Progenitor cell of endocrine pancreas (in vitro differentiated cells): ENCODE results near the gene ANKRD65. TPM values are rescaled to one million over a fixed set of nuclear protein-coding genes. Genes with fewer than 3 reads are reported as not detected.
A peak's percentile ranks its signal among the peaks of the same experiment; 100 is the strongest.
"Not testable (repeated sequence)": the region's sequence is repeated elsewhere in the genome, so short reads cannot be mapped to it uniquely, and the experiment has no call there.

Experiments used
- DNase-seq: peaks from one replicate; pipeline ENCODE4 v3.0.0; 2021; ENCODE audit warnings: low spot score; ENCODE audit not compliant: unreplicated experiment
- H3K27ac Mint-ChIP-seq: 2 replicates; pipeline ENCODE4 v1.8.0; 2021; ENCODE audit warnings: mild to moderate bottlenecking, moderate library complexity, mixed read lengths
- H3K27me3 Mint-ChIP-seq: 2 replicates; pipeline ENCODE4 v1.8.0; 2021; ENCODE audit warnings: mixed read lengths
- H3K36me3 Mint-ChIP-seq: 2 replicates; pipeline ENCODE4 v1.8.0; 2022; ENCODE audit warnings: mixed read lengths; ENCODE audit not compliant: insufficient read depth
- H3K4me1 Mint-ChIP-seq: 2 replicates; pipeline ENCODE4 v1.8.0; 2021; ENCODE audit warnings: low read depth, mixed read lengths
- H3K4me3 Mint-ChIP-seq: 2 replicates; pipeline ENCODE4 v1.8.0; 2021; ENCODE audit warnings: low read depth, mild to moderate bottlenecking, moderate library complexity, mixed read lengths
- H3K9me3 Mint-ChIP-seq: 2 replicates; pipeline ENCODE4 v1.8.0; 2021; ENCODE audit warnings: low read depth, mixed read lengths
- total RNA-seq: library from RNA; stranded (reverse); gene quantifications from 2 replicates; pipeline ENCODE4 v1.2.1, GENCODE V29; 2021
- TF ChIP-seq, protein P1 (sequence below): fragments of 200-600 bp; sonication (generic); IDR thresholded peaks from one replicate; pipeline ENCODE4 v1.5.0; 2021; ENCODE audit warnings: antibody characterized with exemption, mild to moderate bottlenecking; ENCODE audit not compliant: unreplicated experiment

Gene ANKRD65
- total RNA-seq, 1 donor from 2014 or later = 15.1 TPM

DNA sequence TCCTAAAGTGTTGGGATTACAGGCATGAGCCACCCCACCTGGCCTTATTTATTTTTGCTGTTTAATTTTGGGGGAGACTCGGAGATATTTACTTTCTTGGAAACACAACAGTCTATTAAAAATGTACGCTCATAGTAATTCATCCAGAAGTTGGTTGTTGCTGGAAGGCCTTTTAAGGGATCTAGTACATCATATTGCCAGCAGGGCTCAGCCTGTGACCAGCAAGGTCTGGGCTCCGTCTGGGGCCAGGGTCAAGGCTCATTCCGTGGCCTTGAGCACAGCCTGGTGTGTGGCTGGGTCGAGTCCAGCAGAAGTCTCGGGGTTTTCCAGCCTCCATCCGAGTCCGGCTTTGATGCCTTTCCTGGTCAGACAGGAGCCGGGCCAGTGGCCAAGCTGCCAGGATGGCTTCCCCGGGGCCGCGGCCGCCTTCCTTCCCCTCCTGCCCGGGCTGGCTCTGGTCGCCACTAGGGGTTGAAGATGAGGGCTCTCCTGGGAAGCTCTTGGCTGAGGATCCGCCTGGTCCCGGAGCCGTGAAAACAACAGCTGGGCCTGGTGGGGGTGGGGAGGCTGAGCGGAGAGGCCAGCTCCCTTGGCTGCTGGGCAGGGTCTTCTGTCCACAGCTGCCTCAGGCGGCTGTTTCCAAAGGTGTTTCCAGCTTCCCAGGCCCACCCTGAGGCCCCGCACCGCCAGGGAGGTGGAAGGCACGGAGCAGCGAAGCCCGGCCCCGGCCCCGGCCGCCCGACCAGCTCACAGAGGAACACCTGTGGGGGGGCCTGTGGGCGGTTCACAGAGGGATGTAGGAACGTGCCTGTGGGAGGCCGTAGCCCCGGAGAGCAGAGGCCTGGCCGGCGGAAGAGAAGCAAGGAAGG, 9.3 kb upstream of the ANKRD65 start:
- TF ChIP-seq, protein P1, sequence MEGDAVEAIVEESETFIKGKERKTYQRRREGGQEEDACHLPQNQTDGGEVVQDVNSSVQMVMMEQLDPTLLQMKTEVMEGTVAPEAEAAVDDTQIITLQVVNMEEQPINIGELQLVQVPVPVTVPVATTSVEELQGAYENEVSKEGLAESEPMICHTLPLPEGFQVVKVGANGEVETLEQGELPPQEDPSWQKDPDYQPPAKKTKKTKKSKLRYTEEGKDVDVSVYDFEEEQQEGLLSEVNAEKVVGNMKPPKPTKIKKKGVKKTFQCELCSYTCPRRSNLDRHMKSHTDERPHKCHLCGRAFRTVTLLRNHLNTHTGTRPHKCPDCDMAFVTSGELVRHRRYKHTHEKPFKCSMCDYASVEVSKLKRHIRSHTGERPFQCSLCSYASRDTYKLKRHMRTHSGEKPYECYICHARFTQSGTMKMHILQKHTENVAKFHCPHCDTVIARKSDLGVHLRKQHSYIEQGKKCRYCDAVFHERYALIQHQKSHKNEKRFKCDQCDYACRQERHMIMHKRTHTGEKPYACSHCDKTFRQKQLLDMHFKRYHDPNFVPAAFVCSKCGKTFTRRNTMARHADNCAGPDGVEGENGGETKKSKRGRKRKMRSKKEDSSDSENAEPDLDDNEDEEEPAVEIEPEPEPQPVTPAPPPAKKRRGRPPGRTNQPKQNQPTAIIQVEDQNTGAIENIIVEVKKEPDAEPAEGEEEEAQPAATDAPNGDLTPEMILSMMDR = peak; percentile 17
- Mint-ChIP-seq H3K36me3 (no peaks in the 10 kb centered on the region), H3K27ac (peak overlapping the region; percentile 59), H3K4me1 (peaks cover 19% of the 10 kb centered on the region), H3K27me3 (peaks cover 3% of the 10 kb centered on the region), H3K4me3 (no peak overlapping the region), H3K9me3 (no peaks in the 10 kb centered on the region)
- no peak for DNase-seq

DNA sequence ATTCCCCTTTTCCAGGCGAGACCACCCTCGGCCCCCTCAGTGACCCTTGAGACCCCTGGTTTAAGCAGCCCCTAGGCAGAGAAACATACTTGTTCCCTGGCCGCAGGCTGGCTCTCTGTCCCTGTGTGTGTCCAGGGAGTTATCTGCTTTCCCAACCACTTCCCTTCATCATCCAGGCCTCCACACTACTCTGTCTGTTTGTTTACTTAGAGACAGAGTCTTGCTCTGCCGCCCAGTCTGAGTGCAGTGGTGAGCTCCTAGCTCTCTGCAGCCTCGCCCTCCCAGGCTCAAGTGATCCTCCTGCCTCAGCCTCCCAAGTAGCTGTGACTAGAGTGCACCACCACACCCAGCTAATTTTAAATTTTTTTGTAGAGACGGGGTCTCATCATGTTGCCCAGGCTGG, 8.6 kb upstream of the ANKRD65 start:
- Mint-ChIP-seq H3K27me3 (peaks cover 6% of the 10 kb centered on the region), H3K36me3 (no peaks in the 10 kb centered on the region), H3K4me3 (no peak overlapping the region), H3K9me3 (no peaks in the 10 kb centered on the region), H3K27ac (peak overlapping the region; percentile 59), H3K4me1 (peaks cover 17% of the 10 kb centered on the region)
- DNase-seq = no peak
- TF ChIP-seq, protein P1 = no peak

DNA sequence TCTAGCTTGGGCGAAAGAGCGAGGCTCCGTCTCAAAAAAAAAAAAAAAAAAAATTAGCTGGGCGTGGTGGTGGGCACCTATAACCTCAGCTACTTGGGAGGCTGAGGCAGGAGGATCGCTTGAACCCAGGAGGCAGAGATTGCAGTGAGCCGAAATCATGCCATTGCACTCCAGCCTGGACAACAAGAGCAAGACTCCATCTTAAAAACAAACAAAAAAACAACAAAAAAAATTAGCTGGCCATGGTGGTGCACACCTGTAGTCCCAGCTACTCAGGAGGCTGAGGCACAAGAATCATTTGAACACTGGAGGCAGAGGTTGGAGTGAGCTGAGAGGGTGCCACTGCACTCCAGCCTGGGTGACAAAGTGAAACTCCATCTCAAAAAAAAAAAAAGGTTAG, 7.9 kb upstream of the ANKRD65 start:
- H3K4me1 Mint-ChIP-seq = peaks cover 17% of the 10 kb centered on the region
- H3K27ac Mint-ChIP-seq, H3K4me3 Mint-ChIP-seq, DNase-seq, H3K36me3 Mint-ChIP-seq, H3K27me3 Mint-ChIP-seq, H3K9me3 Mint-ChIP-seq: not testable (repeated sequence)

DNA sequence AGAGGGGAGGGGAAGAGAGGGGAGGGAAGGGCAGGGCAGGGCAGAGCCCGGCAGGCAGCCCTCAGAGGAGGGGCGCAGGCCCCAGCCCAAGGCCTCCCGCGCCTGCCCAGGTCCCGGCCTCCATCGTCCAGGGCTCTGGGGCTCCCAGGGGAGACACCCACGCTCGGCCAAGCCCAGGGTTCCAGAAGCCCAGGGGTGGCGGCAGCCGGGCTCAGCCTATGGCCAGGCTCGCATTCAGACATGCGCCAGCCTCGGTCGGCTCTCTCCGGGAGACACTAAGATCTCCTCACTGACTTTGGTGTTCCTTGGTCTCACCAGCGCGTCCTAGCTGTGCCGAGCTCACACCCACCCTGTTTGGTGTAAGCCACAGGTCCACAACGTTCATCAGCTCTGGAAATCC, 7.1 kb upstream of the ANKRD65 start:
- no peaks in the 10 kb centered on the region for H3K36me3 Mint-ChIP-seq
- TF ChIP-seq, protein P1 = no peak
- H3K27me3 Mint-ChIP-seq = peaks cover 6% of the 10 kb centered on the region
- H3K4me1 Mint-ChIP-seq = peaks cover 15% of the 10 kb centered on the region
- no peaks in the 10 kb centered on the region for H3K9me3 Mint-ChIP-seq
- H3K4me3 Mint-ChIP-seq = peak overlapping the region; percentile 57
- H3K27ac Mint-ChIP-seq = peak overlapping the region; percentile 73
- no peak for DNase-seq

DNA sequence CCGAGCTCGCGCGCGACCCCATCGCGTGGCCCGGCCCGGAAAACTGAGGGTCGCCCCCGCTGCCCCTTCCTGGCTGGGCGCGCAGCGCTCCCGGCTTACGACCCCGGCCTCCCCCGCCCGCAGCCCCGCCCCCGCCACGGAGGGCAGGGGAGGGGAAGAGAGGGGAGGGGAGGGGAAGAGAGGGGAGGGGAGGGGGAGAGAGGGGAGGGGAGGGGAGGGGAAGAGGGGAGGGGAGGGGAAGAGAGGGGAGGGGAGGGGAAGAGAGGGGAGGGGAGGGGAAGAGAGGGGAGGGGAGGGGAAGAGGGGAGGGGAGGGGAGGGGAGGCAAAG, 6.7 kb upstream of the ANKRD65 start:
- H3K4me1 Mint-ChIP-seq = peaks cover 14% of the 10 kb centered on the region
- DNase-seq = no peak
- H3K36me3 Mint-ChIP-seq = no peaks in the 10 kb centered on the region
- no peaks in the 10 kb centered on the region for H3K9me3 Mint-ChIP-seq
- TF ChIP-seq, protein P1 = no peak
- peaks cover 6% of the 10 kb centered on the region for H3K27me3 Mint-ChIP-seq
- no peak overlapping the region for H3K4me3 Mint-ChIP-seq
- H3K27ac Mint-ChIP-seq = no peak overlapping the region
